HUES6 (cell line): ENCODE data around the gene PDE7B.
"Not testable (repeated sequence)": the region's sequence is repeated elsewhere in the genome, so short reads cannot be mapped to it uniquely, and the experiment has no call there.

Source experiments
- H3K27ac ChIP-seq: 2 replicates; pipeline ENCODE4 v1.7.0; 2013; ENCODE audit warnings: low read depth, mild to moderate bottlenecking, low read length, inconsistent platforms
- H3K27me3 ChIP-seq: 2 replicates; pipeline ENCODE4 v1.6.1; 2013; ENCODE audit warnings: low read length; ENCODE audit not compliant: control insufficient read depth, insufficient read depth
- H3K36me3 ChIP-seq: 2 replicates; pipeline ENCODE4 v1.6.1; 2013; ENCODE audit warnings: low read length; ENCODE audit not compliant: control insufficient read depth, insufficient read depth
- H3K4me1 ChIP-seq: 2 replicates; pipeline ENCODE4 v1.6.1; 2013; ENCODE audit warnings: low read length; ENCODE audit not compliant: control insufficient read depth, insufficient read depth
- H3K4me3 ChIP-seq: 2 replicates; pipeline ENCODE4 v1.5.1; 2013; ENCODE audit warnings: low read depth, low read length
- H3K9ac ChIP-seq: one replicate; pipeline ENCODE4 v1.6.1; 2013; ENCODE audit warnings: mild to moderate bottlenecking, low read length
- H3K9me3 ChIP-seq: 2 replicates; pipeline ENCODE4 v1.6.1; 2013; ENCODE audit warnings: low read depth, low read length; ENCODE audit not compliant: control insufficient read depth, insufficient read depth

PDE7B gene

DNA sequence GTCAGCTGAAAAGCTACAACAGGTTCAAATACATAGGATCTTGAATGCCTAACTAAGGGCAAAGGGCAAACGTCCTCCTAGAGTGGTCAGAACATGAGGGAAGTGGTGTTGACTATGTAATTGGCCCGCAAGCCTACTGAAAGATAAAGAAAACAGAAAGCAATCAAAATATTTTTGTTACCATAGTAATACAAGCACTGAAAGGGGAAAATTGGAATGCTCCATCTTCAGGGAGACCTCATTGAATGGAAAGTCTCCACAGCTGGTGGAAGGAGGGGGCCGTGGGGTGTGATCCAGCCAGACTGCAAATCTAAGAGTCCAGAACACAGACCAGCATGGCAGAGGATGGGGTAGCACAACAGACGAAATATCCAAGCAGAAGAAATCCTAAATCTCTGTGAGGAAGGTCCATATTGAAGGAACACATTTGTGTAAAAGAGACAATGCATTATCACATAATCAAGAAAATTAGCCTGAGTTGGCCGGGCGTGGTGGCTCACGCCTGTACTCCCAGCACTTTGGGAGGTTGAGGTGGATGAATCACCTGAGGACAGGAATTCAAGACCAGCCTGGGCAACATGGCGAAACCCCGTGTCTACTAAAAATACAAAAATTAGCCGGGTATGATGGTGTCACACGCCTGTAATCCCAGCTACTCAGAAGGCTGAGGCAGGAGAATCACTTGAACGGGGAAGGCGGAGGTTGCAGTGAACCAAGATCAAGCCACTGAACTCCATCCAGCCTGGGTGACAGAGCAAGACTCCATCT is 359.1 kb downstream of the PDE7B start:
- H3K4me3 ChIP-seq: no peak overlapping the region
- no peaks in the 10 kb centered on the region for H3K27me3 ChIP-seq
- H3K27ac ChIP-seq: no peak overlapping the region
- H3K9ac ChIP-seq: no peak overlapping the region
- H3K36me3 ChIP-seq: no peaks in the 10 kb centered on the region
- H3K4me1 ChIP-seq: no peaks in the 10 kb centered on the region
- peaks cover 4% of the 10 kb centered on the region; the same call in 1 of the 2 replicates for H3K9me3 ChIP-seq

DNA sequence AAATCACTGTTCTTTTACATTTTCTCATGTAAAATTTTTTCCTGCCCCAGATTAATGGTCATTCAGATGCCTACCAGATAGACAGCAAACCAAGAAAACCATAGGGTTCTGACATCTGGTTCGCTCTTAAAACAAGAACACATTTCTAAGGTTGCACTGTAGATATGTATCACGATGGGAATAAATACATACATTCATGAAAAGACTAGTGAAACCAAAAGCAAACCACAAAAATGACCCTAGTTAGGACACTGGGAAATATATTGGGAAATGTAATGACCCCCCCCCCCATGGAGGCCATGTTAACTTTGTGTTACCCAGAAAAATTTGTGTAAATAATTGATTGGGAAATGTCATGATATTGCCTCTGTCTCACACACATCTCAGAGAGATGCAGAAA is 361.1 kb downstream of the PDE7B start:
- no peak overlapping the region for H3K4me3 ChIP-seq
- H3K9me3 ChIP-seq: peaks cover 4% of the 10 kb centered on the region; the same call in 1 of the 2 replicates
- no peak overlapping the region for H3K27ac ChIP-seq
- H3K27me3 ChIP-seq: no peaks in the 10 kb centered on the region
- no peaks in the 10 kb centered on the region for H3K36me3 ChIP-seq
- H3K4me1 ChIP-seq: no peaks in the 10 kb centered on the region
- H3K9ac ChIP-seq: no peak overlapping the region

DNA sequence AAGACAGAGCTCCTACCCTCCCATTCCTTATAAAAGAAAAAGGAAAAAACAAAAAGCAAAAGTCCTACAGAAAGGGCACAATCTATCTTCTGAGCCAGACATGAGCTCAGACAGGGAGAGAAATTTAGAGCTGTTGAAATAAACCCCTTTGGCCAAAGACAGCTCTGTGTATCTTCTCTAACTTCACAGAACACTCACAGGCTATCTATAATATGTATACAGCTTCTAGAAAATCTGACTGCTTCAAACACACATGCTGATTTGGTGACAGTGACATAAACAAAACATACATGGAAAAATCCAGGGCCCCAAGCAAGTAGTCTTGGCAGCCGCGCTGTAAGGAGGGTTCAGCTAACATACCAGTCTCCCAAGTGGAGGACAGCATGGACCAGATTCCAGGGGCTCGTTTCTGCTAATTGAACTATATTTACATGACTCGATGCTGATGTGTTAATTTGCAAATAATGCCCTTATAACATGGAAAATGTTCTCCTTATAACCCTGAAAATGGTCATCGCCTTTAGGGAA is 361.6 kb downstream of the PDE7B start:
- peaks cover 4% of the 10 kb centered on the region; the same call in 1 of the 2 replicates for H3K9me3 ChIP-seq
- no peak overlapping the region for H3K9ac ChIP-seq
- no peak overlapping the region for H3K4me3 ChIP-seq
- H3K36me3 ChIP-seq: no peaks in the 10 kb centered on the region
- no peaks in the 10 kb centered on the region for H3K4me1 ChIP-seq
- no peaks in the 10 kb centered on the region for H3K27me3 ChIP-seq
- H3K27ac ChIP-seq: no peak overlapping the region

DNA sequence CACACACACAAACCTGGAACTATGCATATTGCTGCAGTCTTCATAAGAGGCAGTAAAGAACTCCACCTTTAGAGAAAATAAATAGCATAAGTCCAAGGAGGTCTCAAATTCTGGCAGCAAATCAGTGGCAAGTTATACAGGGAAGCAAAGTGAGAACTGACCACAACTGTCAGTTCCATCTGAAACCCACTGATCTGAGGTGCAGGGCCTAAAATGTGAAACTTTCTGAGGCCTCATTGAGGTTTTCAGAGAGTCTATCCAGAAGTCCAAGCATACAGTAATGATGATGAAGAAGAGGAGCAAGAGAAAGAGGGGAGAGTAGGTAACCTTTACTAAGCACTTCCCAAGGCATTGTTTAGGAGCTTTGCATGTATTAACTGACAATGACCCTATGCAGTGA is 362.4 kb downstream of the PDE7B start:
- Histone ChIP-seq H3K27ac (no peak overlapping the region), H3K9me3 (peaks cover 4% of the 10 kb centered on the region; the same call in 1 of the 2 replicates), H3K36me3 (no peaks in the 10 kb centered on the region), H3K9ac (no peak overlapping the region), H3K27me3 (no peaks in the 10 kb centered on the region), H3K4me1 (no peaks in the 10 kb centered on the region), H3K4me3 (no peak overlapping the region)

DNA sequence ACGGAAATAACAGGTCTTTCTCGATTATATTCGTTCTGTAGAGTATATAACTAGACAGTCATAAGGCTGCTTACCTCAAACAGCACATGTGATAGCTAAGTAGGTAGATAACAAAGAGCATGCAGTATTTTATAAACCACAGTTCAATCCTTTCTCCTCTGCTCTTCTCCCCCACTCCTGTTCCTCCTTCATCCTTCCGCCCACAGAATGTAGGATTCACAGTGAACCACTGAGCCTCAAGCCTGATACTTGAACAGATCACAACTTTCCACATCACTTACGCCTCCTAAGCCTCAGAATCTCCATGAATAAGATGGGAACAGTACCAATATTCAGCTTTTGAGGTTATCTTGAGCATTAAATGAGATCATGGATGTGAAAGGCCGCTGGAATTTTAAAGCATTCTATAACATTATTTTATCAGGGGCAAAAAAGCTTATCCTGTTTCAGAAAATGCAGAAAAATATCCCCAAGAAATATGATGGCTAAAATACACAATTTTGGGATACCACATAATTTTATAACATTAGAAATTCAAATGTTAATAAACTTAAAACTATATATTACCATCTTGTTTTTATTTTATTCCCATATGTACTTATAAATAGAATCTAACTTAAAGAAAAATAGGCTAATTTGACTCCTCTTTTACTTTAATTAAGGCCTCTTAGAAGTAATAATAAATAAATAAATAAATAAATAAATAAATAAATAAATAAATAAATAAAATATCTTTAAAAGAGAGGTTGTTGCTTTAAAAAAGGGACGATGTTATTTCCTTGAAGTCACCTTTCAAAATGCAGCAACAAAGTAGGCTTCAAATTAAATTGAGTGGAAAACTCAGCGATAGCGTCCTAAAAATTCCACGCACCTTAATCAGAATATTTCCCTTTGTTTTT is 365.3 kb downstream of the PDE7B start:
- H3K9ac ChIP-seq: no peak overlapping the region
- H3K4me3 ChIP-seq: no peak overlapping the region
- H3K4me1 ChIP-seq: no peaks in the 10 kb centered on the region
- H3K36me3 ChIP-seq: no peaks in the 10 kb centered on the region
- no peak overlapping the region for H3K27ac ChIP-seq
- no peaks in the 10 kb centered on the region for H3K27me3 ChIP-seq
- H3K9me3 ChIP-seq: peaks cover 3% of the 10 kb centered on the region; the same call in 1 of the 2 replicates

DNA sequence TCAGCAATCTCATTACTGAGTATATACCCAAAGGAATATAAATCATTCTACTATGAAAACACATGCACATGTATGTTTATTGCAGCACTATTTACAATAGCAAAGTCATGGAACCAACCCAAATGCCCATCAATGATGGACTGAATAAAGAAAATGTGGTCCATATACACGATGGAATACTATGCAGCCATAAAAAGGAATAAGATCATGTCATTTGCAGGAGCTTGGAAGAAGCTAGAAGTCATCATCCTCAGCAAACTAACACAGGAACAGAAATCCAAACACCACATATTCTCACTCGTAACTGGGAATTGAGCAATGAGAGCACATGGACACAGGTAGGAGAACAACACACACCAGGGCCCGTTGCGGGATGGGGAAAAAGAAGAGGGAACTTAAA is 373.5 kb downstream of the PDE7B start:
- H3K4me3 ChIP-seq, H3K27ac ChIP-seq: not testable (repeated sequence)

DNA sequence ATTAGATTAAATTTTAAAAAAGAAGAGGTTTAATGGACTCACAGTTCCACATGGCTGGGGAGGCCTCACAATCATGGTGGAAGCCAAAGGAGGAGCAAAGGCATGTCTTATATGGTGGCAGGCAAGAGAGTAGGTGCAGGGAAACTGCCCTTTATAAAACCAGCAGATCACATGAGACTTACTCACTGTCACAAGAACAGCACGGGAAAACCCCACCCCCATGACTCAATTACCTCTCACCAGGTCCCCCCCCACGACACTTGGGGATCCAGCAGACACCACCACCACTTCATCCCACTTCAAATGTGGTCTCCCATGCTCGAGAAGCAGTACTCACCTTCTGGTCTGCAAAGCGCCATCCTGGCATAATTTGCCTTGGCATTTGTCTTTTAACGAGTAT is 374.0 kb downstream of the PDE7B start:
- no peaks in the 10 kb centered on the region for H3K4me1 ChIP-seq
- no peaks in the 10 kb centered on the region for H3K27me3 ChIP-seq
- H3K9ac ChIP-seq: no peak overlapping the region
- H3K4me3 ChIP-seq: no peak overlapping the region
- peaks cover 2% of the 10 kb centered on the region; the same call in 1 of the 2 replicates for H3K9me3 ChIP-seq
- H3K36me3 ChIP-seq: peaks cover 1% of the 10 kb centered on the region; the same call in 1 of the 2 replicates
- H3K27ac ChIP-seq: no peak overlapping the region

More for the DNA sequence above, 373.5 kb downstream of the PDE7B start:
- H3K4me1 ChIP-seq, H3K9ac ChIP-seq, H3K27me3 ChIP-seq, H3K9me3 ChIP-seq, H3K36me3 ChIP-seq: not testable (repeated sequence)

DNA sequence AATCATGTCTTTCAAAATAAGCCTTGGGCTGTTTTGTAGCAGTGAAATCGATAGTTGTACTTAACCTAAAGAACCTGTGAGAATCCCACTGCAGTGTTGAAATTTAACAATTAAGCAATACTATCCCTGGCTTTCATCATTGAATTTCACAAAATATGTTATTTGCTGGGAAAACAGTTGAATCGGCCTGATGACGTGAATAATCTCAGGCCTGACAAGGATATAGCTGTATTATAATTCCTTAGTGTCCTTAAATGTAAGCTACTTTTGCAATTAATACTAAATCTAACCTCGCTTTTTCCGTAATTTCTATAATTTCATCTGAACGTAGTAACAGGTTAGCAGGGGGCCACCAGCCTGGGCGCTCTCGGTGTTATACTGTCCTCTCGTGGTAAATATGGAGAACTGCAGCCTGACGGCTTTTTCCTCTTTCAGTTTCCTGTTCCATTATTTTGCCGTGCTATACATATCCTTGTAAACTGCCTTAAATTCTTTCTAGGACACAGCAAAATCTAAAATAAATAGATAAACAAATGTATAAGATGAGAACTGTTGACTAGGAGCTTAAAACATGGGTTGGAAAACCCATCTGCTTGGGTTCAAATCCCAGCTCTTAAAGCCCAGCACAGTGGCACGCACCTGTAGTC is 374.6 kb downstream of the PDE7B start:
- Histone ChIP-seq H3K27ac (no peak overlapping the region), H3K4me3 (no peak overlapping the region), H3K36me3 (peaks cover 8% of the 10 kb centered on the region), H3K9ac (no peak overlapping the region), H3K4me1 (no peaks in the 10 kb centered on the region), H3K9me3 (peaks cover 2% of the 10 kb centered on the region; the same call in 1 of the 2 replicates), H3K27me3 (no peaks in the 10 kb centered on the region)

DNA sequence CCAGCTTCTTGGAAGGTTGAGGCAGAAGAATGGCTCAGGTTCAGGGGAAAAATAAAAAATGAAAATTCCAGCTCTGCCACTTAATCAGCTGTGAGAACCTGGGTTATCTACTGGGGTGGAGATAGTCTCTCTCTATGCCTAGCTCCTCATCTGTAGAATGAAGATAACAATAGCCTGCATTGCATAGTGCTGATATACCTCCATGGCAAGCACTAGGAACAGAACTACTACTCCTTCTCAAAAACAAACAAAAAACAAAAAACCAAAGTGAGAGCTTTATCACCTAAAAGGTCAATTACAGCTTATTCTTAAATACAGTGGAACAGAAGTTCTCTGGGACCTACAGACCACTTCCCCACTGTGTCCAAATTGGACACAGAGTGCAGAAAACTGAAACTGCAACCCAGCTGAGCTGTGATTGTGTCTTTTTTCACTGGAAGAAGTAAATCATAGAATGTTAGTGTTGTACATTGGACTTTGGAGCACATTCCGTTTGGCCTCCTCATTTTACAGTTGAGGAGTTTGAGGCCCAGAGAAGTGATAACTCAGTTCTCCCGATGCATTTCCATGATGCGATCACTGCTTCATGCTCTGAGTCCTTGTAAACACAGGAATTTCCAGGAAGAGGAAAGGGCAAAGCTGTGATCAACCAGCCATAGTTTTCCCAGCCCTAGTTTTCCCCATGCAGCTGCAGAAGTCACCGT is 375.3 kb downstream of the PDE7B start:
- Histone ChIP-seq H3K9ac (no peak overlapping the region), H3K4me1 (no peaks in the 10 kb centered on the region), H3K36me3 (peaks cover 9% of the 10 kb centered on the region), H3K27ac (no peak overlapping the region), H3K27me3 (no peaks in the 10 kb centered on the region), H3K4me3 (no peak overlapping the region), H3K9me3 (peaks cover 2% of the 10 kb centered on the region; the same call in 1 of the 2 replicates)

DNA sequence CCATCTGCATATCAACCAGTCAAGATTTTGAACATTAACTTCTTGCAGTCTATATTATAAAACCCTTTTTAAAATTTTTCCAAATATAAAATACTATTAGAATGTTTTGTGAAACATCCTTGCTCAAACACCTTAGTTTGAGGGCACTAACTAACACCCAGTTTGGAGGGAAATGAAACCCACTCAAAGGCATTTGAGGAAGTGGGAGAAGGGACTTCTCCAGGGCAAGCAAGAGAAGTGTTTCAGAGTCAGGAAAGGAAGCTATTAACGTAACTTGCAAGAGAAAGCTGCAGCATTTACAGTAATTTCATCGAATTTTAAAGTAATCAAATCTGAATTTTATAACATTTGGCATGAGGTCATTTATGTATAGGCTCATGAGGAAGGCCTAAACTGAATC is 377.3 kb downstream of the PDE7B start:
- no peak overlapping the region for H3K9ac ChIP-seq
- no peaks in the 10 kb centered on the region for H3K27me3 ChIP-seq
- peaks cover 2% of the 10 kb centered on the region; the same call in 1 of the 2 replicates for H3K9me3 ChIP-seq

More for the DNA sequence above, 377.3 kb downstream of the PDE7B start:
- no peaks in the 10 kb centered on the region for H3K4me1 ChIP-seq
- peaks cover 12% of the 10 kb centered on the region for H3K36me3 ChIP-seq
- H3K4me3 ChIP-seq: no peak overlapping the region
- no peak overlapping the region for H3K27ac ChIP-seq
